ENCODE data around the gene HIKESHI.
"Not testable (repeated sequence)": the region's sequence is repeated elsewhere in the genome, so short reads cannot be mapped to it uniquely, and the experiment has no call there.

Gene HIKESHI

DNA sequence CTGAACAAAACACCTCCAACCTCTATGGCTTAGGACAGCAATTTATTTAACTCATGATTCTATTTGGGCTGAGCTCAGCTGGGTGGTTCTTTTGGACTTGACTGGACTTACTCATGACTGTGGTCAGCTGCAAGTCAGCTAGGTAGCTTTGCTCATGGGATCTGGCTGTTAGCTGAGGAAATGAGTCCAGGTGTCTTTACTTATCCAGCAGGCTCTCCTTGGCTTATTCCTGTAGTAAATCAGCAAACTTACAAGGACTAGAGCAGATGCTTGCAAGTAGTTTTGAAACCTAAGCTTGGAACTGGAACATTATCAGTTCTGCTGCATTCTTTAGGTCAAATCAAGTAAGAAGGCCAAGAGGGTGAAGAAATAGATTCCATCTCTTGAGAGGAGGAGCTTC, 8.0 kb upstream of the HIKESHI start:
- no peak for DNase-seq

DNA sequence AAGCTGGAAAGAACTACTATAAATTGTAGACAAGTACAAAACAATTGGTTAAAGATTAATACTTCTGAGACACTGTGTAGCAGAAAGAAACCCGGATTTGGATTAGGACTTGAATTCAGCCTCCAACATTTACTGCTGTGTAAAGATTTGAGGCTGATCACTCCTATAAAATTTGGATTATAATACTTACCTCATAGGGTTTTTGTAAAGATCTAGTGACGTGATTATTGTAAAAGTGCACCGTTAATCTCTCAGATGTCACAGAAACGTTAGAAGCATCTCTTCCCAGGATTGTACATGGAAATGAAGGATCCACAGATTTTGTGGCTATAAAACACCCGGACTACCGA, 323 bp upstream of the HIKESHI start:
- no peak for DNase-seq

DNA sequence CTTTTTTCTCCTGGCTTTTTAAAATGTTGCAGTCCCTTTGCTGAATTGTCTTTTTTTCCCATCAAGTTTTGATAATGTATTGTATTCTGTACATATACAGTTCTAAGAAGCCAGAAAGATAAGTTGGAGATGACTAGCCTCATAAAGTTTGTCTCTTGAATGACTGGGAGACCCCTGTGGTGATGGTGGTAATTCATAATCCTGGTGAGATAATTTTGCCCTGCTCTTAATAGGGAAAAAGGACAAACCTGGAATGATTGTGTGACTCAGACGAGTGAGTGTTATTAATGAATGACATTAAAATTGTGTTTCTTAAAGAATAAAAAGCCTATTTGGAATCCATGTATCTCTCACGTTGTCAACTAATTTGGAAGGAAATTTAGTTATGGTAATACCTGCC, 1.2 kb downstream of the HIKESHI start:
- DNase-seq: no peak

DNA sequence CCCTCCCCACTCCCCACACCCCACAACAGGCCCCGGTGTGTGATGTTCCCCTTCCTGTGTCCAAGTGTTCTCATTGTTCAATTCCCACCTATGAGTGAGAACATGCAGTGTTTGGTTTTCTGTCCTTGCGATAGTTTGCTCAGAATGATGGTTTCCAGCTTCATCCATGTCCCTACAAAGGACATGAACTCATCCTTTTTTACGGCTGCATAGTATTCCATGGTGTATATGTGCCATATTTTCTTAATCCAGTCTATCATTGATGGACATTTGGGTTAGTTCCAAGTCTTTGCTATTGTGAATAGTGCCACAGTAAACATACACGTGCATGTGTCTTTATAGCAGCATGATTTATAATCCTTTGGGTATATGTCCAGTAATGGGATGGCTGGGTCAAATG, 6.7 kb downstream of the HIKESHI start:
- DNase-seq: not testable (repeated sequence)

DNA sequence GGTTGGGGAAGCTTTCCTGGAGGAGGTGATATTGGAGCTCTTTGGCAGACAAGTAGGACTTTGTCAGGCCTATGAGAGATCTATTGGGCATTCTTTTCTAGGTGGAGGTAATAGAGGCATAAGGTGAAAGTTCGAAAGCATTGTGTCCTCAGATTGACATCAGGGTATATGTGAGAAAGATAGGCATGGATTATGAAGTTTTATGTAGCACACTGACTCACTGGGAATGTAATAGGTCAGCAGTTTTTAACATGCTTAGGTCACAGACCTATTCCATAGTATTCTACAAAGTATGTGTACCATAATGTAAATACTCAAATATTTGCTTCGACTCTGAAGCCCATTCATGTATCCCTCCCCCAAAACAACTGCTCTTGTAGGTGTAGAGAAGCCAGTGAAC, 11.8 kb downstream of the HIKESHI start:
- DNase-seq: no peak

DNA sequence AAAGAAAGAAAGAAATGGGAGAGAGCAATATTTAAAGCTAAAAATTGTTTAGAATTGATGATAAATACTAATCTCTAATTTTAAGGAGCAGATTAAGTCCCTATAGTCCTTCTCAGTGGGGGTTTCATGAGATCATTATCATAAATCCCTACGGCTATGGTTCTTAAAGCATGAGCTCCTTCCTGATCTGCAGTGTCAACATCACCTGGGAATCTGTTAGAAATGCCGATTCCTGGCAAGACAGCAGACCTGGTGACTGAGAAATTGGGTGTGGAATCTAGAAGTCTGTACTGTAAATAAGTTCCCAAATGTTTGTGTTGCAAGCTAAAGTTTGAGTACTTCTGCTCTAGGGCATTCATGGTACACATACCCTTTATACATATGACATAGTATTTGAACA, 12.6 kb downstream of the HIKESHI start:
- no peak for DNase-seq

DNA sequence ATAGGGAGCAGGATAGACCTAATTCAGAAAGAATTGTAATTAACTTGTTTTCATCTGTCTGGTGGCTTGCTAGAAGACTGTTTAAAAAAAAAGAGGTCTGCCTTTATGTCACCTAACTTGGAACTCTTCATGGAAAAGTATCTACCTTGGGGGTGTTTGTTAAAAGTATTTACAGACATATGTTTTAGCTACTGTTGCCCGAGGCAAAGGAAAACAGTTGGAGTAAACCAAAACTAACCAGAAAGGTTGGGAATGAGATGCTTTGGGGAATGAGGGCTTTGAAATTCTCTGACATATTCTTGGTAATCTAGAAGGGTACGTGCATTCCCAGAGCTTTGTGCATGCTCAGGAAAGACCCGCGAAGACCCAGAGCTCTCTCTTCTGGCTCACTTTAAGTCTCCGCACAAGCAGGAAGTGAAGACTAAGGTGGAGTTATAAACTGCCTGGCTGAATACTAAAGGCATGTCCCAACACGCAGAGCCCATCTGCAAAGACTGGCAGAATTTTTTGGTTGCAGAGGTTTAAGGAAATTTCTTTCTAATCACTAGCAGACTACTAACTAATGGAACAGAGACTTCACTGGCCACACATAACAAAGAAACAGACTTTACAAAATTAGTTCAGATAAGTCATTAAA, 33.2 kb downstream of the HIKESHI start:
- no peak for DNase-seq

DNA sequence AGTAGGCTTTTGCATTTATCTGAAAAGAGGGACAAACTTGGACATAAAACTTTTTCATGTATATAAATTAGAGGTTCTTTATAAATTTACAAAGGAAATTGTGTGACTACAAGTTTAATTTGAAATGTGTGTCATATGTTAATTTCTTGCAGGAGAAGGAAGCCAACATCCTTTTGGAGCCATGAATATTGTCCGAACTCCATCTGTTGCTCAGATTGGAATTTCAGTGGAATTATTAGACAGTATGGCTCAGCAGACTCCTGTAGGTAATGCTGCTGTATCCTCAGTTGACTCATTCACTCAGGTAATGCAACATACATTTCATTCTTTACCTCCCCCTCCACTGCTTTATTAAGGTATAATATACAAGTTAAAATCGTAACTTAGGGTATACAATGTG, 35.2 kb downstream of the HIKESHI start:
- DNase-seq: no peak

DNA sequence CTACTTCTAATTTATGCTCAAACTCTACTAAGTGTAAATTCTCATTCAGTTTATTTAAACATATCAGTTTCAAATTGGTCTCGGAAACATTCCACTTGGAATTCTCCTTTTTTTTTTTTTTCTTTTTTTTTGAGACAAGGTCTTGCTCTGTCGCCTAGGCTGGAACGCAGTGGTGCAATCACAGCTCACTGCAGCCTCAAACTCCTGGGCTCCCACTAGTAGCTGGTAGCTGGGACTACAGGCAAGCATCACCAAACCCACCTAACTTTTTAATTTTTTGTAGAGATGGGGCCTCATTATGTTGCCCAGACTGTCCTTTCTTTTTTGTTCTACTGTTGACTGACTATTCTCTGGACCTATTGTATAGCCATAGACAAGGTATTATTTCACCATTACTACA, 39.3 kb downstream of the HIKESHI start:
- no peak for DNase-seq

DNA sequence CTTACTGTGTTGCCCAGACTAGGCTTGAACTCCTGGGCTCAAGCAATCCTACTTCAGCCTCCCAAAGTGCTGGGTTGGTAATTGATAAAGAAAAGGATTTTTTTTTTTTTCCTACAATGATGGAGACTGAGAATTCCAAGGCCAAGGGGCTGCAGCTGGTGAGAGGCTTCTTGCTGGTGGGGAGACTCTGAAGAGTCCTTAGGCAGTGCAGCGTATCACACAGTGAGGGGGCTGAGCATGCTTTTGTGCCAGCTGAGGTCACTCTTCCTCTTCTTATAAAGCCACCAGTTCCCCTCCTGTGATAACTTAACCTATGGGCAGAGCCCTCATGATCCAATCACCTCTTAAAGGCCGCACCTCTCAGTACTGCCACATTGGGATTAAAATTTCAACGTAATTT, 44.5 kb downstream of the HIKESHI start:
- no peak for DNase-seq

DNA sequence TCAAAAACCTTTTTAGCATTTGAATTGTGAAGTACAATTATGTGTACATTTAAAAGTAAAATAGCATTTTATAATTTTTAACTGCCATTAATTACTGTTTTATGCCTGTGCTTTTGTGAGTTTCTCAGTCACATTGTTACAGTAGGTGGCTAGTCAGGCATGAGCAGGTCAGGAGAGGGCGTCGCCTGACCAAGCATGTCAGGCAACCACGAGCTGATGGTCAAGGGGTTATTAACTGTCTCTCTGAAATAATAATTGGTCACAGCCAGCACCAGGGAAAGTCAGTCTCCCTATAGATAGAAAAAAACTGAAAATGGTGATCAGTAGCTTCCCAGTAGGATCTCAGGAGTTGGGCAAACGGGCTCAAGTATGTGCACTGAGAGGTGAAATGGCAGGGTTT, 53.2 kb downstream of the HIKESHI start:
- DNase-seq: no peak

DNA sequence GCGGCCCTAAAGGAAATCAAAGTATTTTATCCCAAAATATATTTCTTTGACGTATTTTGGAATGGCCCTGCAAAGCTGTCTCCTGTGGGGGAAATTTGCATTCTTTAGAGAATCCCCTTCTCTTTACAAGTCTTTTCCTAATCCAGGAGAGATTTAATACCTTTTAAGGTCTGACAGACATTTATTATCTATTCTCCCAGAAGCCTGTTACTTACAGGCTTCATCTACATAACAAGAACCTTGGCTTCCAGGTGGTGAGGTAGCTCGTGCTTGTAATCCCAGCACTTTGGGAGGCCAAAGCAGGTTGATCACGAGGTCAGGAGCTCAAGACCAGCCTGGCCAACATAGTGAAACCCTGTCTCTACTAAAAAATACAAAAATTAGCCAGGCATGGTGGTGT, 55.4 kb downstream of the HIKESHI start:
- DNase-seq: not testable (repeated sequence)

DNA sequence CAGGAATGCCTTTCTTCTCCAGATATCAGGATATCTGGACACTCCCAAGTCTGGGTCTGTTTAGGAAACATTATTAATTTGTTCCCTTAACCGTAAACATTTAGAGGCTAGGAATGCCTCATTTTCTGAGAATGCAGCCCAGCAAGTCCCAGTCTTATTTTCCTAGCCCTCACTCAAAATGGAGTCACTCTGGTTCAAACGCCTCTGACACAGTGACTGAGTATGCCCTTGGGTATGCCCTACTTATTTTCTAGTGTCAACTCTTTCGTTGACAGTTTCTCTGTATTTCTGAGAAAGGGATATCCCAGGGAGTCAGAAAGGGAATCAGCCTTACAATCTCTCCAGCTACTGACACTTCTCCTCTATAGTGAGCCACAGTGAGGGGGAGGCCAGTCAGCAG, 56.7 kb downstream of the HIKESHI start:
- DNase-seq: no peak

DNA sequence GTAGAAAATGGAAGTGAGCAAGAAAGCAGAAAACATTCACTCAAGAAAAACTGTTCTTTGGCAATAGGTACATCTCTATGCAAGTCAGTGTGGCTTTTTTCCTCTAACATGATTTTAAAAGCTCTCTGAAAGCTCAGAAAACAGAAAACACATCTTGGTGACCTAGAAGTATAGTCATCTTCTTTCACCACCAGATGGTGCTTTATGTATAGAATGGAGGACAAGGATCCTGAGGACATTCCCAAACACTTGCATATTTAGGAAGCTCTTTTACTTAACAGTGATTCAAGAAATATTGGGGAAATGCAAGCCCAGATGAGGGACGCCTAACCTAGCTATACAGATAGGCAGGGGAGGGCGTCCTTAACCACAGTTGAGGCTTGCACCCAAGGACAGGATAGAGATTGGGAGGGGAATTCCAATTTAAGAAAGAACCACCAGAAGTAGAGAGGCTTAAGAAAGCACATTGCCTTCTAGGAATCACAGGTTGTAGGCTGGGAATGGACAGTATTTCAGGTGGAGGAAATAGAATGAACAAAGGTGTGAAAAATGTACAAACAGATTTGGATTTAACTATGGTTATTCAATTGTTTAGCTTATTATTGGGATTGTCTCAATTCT, 58.8 kb downstream of the HIKESHI start:
- DNase-seq: no peak

DNA sequence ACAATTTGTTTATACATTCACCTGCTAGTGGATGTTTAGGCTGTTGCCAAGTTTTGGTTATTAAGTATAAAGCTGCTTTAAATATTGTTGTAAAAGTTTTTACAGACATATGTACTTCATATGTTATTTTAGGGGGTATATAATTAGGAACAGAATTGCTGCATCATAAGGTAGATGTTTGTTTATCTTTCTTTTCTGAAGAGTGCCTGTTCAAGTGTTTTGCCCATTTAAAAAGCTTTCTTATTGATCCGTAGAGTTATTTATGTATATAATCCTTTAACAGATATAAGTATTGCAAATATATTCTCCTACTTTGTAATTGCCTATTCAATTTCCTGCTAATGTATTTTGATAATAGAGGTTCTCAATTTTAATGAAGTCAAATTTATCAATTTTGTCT, 61.4 kb downstream of the HIKESHI start:
- DNase-seq: no peak

DNA sequence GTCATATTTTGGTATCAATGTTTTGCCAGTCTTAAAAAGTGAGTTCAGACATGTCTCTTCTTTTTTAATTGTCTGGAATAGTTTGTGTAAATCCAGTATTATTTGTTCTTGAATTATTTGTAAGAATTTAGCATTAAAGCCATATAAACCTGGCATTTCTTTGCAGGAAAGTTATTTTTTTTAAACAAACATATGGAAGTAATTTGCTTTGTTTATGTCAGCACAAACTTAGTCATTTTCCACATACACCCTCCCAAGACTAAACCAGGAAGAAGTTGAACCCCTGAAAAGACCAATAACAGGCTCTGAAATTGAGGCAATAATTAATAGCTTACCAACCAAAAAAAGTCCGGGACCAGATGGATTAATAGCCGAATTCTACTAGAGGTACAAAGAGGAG, 63.5 kb downstream of the HIKESHI start:
- DNase-seq: no peak

DNA sequence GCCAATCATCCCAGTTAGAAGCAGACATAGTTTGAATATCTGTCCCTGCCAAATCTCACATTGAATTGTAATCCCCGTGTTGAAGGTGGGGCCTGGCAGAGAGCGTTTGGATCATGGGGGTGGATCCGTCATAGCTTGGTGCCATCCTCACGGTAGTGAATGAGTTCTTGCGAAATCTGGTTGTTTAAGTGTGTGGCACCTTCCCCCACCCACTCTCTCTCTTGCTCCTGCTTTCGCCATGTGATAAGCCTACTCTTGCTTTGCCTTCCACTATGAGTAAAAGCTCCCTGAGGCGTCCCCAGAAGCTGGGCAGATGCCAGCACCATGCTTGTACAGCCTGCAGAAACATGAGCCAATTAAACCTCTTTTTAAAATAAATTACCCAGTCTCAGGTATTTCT, 67.6 kb downstream of the HIKESHI start:
- DNase-seq: no peak

DNA sequence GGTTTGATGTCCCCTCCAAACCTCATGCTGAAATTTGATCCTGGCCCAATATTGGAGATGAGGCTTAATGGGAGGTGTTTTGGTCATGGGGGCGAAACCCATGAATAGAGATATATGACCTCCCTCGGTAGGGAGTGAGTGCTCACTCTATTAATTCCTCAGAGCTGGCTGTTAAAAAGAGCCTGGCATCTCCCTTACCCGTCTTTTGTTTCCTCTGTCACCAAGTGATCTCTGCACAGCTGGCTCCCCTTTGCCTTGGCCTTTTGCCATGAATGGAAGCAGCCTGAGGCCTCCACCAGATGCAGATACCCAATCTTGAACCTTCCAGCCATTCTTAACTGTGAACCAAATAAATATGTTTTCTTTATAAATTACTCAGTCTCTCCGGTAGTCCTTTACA, 68.1 kb downstream of the HIKESHI start:
- DNase-seq: no peak

DNA sequence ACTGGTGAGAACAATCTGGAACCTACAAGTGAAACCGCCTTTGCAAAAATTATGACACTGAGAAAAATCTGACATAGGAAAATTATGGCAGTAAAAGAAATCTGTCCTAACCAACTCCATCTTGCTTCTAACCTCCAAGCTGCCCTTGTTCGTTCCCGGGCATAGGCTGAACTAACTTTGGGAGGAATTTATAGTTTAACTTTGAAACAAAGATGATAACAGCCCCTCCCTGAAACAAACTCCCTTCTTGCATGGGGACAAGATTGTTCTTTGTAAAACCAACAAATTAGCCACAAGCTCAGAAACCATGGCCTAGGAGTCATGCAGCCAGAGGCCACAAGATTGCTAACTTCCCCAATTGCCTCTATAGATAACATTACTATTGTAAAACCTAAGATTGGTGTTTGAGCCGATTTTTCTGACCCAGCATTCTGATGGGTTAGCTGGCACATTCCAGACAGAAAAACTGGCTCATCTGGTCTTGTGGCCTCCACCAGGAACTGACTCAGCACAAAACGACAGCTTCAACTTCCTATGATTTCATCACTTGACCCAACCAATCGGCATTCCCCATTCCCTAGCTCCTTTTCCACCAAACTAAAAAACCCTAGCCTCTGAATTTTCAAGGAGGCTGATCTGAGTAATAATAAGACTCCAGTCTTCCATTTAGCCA, 69.0 kb downstream of the HIKESHI start:
- DNase-seq: no peak

DNA sequence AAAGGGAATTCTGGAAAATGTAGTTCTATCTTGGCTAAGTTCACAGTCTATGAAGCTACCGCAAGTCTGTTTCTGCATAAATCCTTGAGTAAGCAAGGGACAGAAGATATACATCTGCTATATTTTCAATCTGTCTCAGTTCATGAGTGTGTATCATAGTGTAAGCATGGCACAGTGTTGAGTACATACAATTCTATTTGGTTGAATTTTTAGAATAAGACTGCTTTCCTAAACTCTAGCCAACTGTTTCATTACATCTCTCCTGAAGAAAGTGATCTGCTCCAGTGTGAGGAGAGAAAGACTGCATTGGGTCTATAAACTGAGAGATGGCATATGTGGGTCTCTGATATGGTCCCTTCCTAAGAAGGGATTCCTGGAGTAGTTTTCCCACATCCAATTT, 70.0 kb downstream of the HIKESHI start:
- no peak for DNase-seq

DNA sequence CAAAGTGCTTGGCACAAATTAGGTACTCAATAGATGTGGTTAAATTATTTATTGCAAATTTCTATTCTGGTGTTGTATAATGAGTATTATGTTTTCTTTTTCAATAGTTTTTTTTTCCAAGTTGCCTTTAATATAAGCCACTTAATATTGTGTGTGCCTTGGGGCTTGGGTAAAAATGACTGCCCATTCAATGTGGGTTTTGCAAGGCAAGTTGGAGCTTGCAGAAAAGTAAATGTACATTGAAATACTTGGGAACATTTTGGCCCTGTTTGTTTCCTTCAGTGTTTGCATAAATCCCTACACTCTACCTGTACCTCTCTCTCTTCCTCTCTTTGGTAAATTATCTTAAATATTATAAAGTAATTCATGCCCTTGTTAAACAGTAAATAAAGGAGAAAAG, 70.5 kb downstream of the HIKESHI start:
- no peak for DNase-seq

DNA sequence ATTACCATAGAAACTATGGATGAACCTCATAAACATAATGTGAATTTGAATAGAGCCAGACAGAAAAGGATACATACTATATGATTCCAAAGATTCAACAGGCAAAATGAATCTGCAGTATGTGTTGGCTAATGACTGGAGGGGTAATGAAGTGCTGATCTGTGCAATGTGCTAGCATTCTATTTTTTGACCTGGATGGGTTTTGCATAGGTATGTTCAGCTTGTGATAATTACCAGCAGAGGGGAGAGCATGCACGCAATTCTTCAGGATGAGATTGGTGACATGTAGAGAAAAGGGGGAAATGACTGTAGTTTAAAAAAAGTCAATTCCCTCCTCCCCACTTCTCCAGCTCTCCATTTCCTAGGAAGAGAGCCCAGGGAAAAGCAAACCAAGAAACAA, 72.0 kb downstream of the HIKESHI start:
- DNase-seq: no peak

DNA sequence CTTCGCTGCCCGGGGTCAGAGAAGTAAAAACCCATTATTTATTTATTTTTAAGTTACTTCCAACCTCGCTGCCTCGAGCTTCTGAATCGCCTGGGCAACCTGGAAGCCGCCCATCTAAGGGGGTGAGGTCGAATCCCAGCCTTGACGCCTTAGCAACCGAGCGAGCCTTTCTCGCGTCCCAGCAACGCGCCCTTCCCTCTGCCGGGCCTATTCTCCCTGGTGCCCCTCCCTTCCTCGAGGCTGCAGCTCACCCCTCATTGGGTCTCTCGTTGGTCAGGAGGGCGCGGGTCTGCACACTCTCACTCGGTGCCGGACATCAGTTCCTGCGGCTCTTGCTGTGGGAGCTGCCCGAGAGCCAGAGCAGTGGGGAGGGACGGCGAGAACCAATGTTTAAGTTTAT, 72.5 kb downstream of the HIKESHI start, which contains the start of gene CCDC81:
TSS of gene CCDC81 (plus strand) at position 302 of the 400 bp plus-strand sequence. CDS start 277 bp downstream, outside the sequence.
- no peak for DNase-seq

DNA sequence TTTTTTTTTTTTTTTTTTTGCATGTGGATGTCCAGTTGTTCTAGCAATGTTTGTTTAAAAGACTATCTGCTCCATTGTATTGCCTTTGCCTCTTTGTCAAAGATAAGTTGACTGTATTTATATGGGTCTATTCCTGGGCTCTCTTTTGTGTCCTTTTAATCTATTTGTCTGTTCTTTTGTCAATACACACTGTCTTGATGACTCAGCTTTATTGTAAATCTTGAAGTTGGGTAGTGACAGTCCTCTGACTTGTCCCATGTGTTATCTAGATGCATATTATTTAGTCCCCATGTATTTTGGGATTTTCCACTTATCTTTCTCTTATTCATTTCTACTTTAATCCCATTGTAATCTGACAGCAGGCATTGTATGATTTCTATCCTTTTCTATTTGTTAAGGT, 75.9 kb downstream of the HIKESHI start:
- no peak for DNase-seq

Measured in NCI-H524 treated with DMSO at 0.1 percent for 48 hours (cell line).